B cell (primary cell): ENCODE results near the gene HOXD12. TPM values are rescaled to one million over a fixed set of nuclear protein-coding genes. Genes with fewer than 3 reads are reported as not detected.

Experiments used
- ATAC-seq: fragments of 200-7000 bp; cut with Tn5 transposase; one replicate; pipeline ENCODE4 v1.10.0; 2021; ENCODE audit warnings: low read depth, mild to moderate bottlenecking, moderate number of reproducible peaks, moderate library complexity
- CTCF ChIA-PET: fragments of 350-600 bp; sonication (Branson Sonifier 250); formaldehyde crosslinking; loops from one replicate; lab custom pipeline; 2021; ENCODE audit warnings: antibody characterized with exemption, inconsistent platforms; lab: Charles Lee
- POLR2A ChIA-PET: fragments of 350-600 bp; sonication (Branson Sonifier 250); formaldehyde crosslinking; loops from one replicate; lab custom pipeline; 2021; ENCODE audit warnings: antibody characterized with exemption; lab: Charles Lee
- DNase-seq: peaks from one replicate; pipeline ENCODE4 v3.0.0; 2013
- H2AFZ ChIP-seq: 2 replicates; pipeline ENCODE4 v1.6.1; 2012; ENCODE audit warnings: mild to moderate bottlenecking, low read depth, low read length; ENCODE audit not compliant: insufficient read depth, poor library complexity, severe bottlenecking
- H3K27ac ChIP-seq, 2 donors: 1 replicate in 1 of 2; 2 replicates in 1 of 2; pipeline ENCODE4 v1.5.1; 2012 to 2013; ENCODE audit warnings: low read length in 2 of 2, mild to moderate bottlenecking in 2 of 2, moderate library complexity in 1 of 2
- H3K27me3 ChIP-seq, 4 experiments: fragments of 200-600 bp in 1 of 4; sonication (generic) in 1 of 4; replicated peaks in 1 of 4; 1 replicate in 2 of 4; 2 replicates in 2 of 4; pipeline versions ENCODE4 v1.6.1 to v1.7.0; 2013 to 2016; ENCODE audit warnings: low read length in 3 of 4, mild to moderate bottlenecking in 2 of 4, mixed read lengths in 1 of 4, moderate library complexity in 1 of 4; ENCODE audit not compliant: insufficient read depth in 4 of 4, control insufficient read depth in 3 of 4; ENCODE audit errors: control extremely low read depth in 1 of 4
- H3K36me3 ChIP-seq, 2 experiments: replicated peaks in 1 of 2; 1 replicate in 1 of 2; 2 replicates in 1 of 2; pipeline versions ENCODE4 v1.6.1 to v1.7.1; 2013; ENCODE audit warnings: low read length in 1 of 2; ENCODE audit not compliant: insufficient read depth in 2 of 2, control insufficient read depth in 1 of 2; ENCODE audit errors: control extremely low read depth in 1 of 2, extremely low read depth in 1 of 2
- H3K4me1 ChIP-seq, 2 donors: fragments of 200-600 bp in 1 of 2; sonication (generic) in 1 of 2; 1 replicate in 1 of 2; 2 replicates in 1 of 2; pipeline versions ENCODE4 v1.5.1 to v1.6.1; 2013 to 2017; ENCODE audit warnings: low read length in 2 of 2; ENCODE audit not compliant: control insufficient read depth in 2 of 2, insufficient read depth in 2 of 2
- H3K4me2 ChIP-seq: replicated peaks from 2 replicates; pipeline ENCODE3; 2012; ENCODE audit warnings: mild to moderate bottlenecking, low read depth, low read length; ENCODE audit not compliant: poor library complexity, severe bottlenecking
- H3K4me3 ChIP-seq, 5 experiments: fragments of 200-600 bp in 1 of 5; sonication (generic) in 1 of 5; 1 replicate in 3 of 5; 2 replicates in 2 of 5; pipeline versions ENCODE4 v1.5.1 to v1.7.0; 2011 to 2016; ENCODE audit warnings: low read length in 4 of 5, mild to moderate bottlenecking in 4 of 5, low read depth in 2 of 5, control low read depth in 1 of 5, moderate library complexity in 1 of 5; ENCODE audit not compliant: insufficient read depth in 1 of 5; ENCODE audit errors: control extremely low read depth in 1 of 5, extremely low read depth in 1 of 5
- H3K79me2 ChIP-seq: fragments of 200-600 bp; sonication (generic); one replicate; pipeline ENCODE4 v1.6.0; 2016; ENCODE audit warnings: low read length; ENCODE audit not compliant: control insufficient read depth, insufficient read depth
- H3K9ac ChIP-seq: fragments of 200-600 bp; sonication (generic); 2 replicates; pipeline ENCODE4 v1.6.1; 2017; ENCODE audit warnings: mild to moderate bottlenecking, low read length, moderate library complexity
- H3K9me3 ChIP-seq, 3 donors: one replicate each; pipeline versions ENCODE4 v1.6.1 to v1.7.1; 2013; ENCODE audit warnings: low read length in 2 of 3; ENCODE audit not compliant: control insufficient read depth in 2 of 3, insufficient read depth in 1 of 3; ENCODE audit errors: control extremely low read depth in 1 of 3
- H4K20me1 ChIP-seq: 2 replicates; pipeline ENCODE4 v1.6.0; 2012; ENCODE audit warnings: mild to moderate bottlenecking, low read length; ENCODE audit not compliant: insufficient read depth, control insufficient read depth, poor library complexity, severe bottlenecking
- H3K27ac Mint-ChIP-seq: one replicate; pipeline ENCODE4 v1.8.0; 2021; ENCODE audit warnings: mixed read lengths
- H3K27me3 Mint-ChIP-seq: one replicate; pipeline ENCODE4 v1.8.0; 2021; ENCODE audit warnings: mixed read lengths
- H3K4me1 Mint-ChIP-seq: one replicate; pipeline ENCODE4 v1.8.0; 2021; ENCODE audit warnings: mixed read lengths
- H3K4me3 Mint-ChIP-seq: one replicate; pipeline ENCODE4 v1.8.0; 2021; ENCODE audit warnings: mixed read lengths
- H3K9me3 Mint-ChIP-seq: one replicate; pipeline ENCODE4 v1.8.0; 2022; ENCODE audit warnings: mixed read lengths; ENCODE audit not compliant: insufficient read depth
- CTCF ChIP-seq: fragments of 200-600 bp; IDR thresholded peaks from one replicate; pipeline ENCODE4 v1.8.0; 2022; ENCODE audit warnings: antibody characterized with exemption, mild to moderate bottlenecking
- EZH2 ChIP-seq: IDR thresholded peaks from 2 replicates; pipeline ENCODE4 v1.6.1; 2012; ENCODE audit warnings: borderline replicate concordance, low read depth, mild to moderate bottlenecking, moderate library complexity, low read length; ENCODE audit not compliant: insufficient read depth, poor library complexity, severe bottlenecking
- WGBS: methylation state at CpG from one replicate; pipeline ENCODE4 v1.1.5; 2013; ENCODE audit warnings: missing lambda C conversion rate; ENCODE audit not compliant: insufficient coverage; 5-methylcytosine and 5-hydroxymethylcytosine counted together
- intact Hi-C: fragments of 100-400 bp; cut with micrococcal nuclease; formaldehyde crosslinking; loops from one replicate; pipeline ENCODE4 v1.10.0; 2022
- polyA plus RNA-seq: library from polyadenylated mRNA; depleted of rRNA; stranded (reverse); fragments of >200 nt; gene quantifications from 2 replicates; pipeline ENCODE4 v1.2.3, GENCODE V29; 2012
- total RNA-seq, 2 donors: library from RNA; stranded (reverse); fragments of 120-200 nt in 1 of 2; gene quantifications; 1 replicate in 1 of 2; 2 replicates in 1 of 2; pipeline versions ENCODE4 v1.2.3 to v1.2.4, GENCODE V29; 2013 to 2022

Gene HOXD12
- total and polyA plus RNA-seq, 2 donors (not counting 1 experiment from before 2014, with no cell fraction given), result not detected

- Histone ChIP-seq H3K4me2 (no peak overlapping the region), H2AFZ (no peak overlapping the region), H3K4me3 (no peak overlapping the region), H3K9ac (no peak overlapping the region), H3K27ac (no peak overlapping the region), H3K4me1 (peaks cover 5 to 34% of the 10 kb centered on the region in 2 donors), H4K20me1 (no peaks in the 10 kb centered on the region), H3K79me2 (no peaks in the 10 kb centered on the region), H3K27me3 (peaks cover 0 to 96% (median 73%) of the 10 kb centered on the region in 4 experiments), H3K36me3 (no peaks in the 10 kb centered on the region), H3K9me3 (peaks cover 0 to 61% (median 2%) of the 10 kb centered on the region in 3 donors)
- Mint-ChIP-seq H3K4me3 (no peak overlapping the region), H3K27ac (no peak overlapping the region), H3K4me1 (peaks cover 11% of the 10 kb centered on the region), H3K9me3 (peaks cover 2% of the 10 kb centered on the region), H3K27me3 (peaks cover 77% of the 10 kb centered on the region)
- ATAC-seq (no peak), DNase-seq (no peak)
- POLR2A ChIA-PET, result no interaction called here
- 3% methylated on average over 4 of the region's 13 CpGs for WGBS
- no peak for TF ChIP-seq CTCF
- TF ChIP-seq EZH2, result no peak
- CTCF ChIA-PET, result interaction anchor here (0.8 to 1.8 kb wide), 5 partner anchors 12 to 1045 kb away, joined by 3 to 12 read pairs (median 3); no protein-coding TSS in a partner anchor
- intact Hi-C loops, result no loop called here
These were observed 21.0 kb downstream of the HOXD12 start for GRCh38 chr2:176120364-176121189.
